Measurements from ENCODE around the gene KHDC3L. TPM values are rescaled to one million over a fixed set of nuclear protein-coding genes. Genes with fewer than 3 reads are reported as not detected.
A peak's percentile ranks its signal among the peaks of the same experiment; 100 is the strongest.

Gene KHDC3L
- total RNA-seq, 1 donor, result not detected

DNA sequence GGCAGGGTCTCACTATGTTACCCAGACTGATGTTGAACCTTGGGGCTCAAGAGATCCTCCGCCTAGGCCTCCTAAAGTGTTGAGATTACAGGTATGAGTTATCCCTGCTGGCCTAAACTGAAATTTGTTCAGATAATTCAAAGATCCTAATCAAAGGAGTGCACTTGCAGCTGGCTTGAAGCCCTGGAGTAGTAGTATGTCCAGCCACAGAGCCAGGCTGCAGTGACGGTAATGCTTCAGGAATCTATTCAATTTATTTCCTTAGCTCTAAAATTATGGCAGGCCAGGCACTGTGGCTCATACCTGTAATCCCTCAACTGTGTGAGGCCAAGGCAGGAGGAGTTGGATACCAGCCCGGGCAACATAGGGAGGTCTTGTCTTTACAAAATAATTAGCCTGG, 30.8 kb downstream of the KHDC3L start:
- Histone ChIP-seq H3K27me3 (ENCODE audit: insufficient read depth, low read length) (no peaks in the 10 kb centered on the region), H4K20me1 (ENCODE audit: insufficient read depth, low read length) (no peaks in the 10 kb centered on the region), H3K36me3 (ENCODE audit: insufficient read depth, low read length) (no peaks in the 10 kb centered on the region), H3K4me2 (ENCODE audit: insufficient read depth, low read length) (no peak overlapping the region), H3K79me2 (ENCODE audit: insufficient read depth, low read length) (no peaks in the 10 kb centered on the region), H3K9me3 (ENCODE audit: low read depth, low read length) (no peaks in the 10 kb centered on the region), H3K4me3 (ENCODE audit: insufficient read depth, low read length) (no peak overlapping the region), H3K27ac (ENCODE audit: low read depth, low read length) (no peak overlapping the region), H2AFZ (ENCODE audit: low read length) (no peak overlapping the region), H3K4me1 (ENCODE audit: insufficient read depth, low read length) (peaks cover 3% of the 10 kb centered on the region)
- DNase-seq (ENCODE audit: insufficient read length, low spot score, missing footprints), result peak; percentile 62
- TF ChIP-seq, protein P1, sequence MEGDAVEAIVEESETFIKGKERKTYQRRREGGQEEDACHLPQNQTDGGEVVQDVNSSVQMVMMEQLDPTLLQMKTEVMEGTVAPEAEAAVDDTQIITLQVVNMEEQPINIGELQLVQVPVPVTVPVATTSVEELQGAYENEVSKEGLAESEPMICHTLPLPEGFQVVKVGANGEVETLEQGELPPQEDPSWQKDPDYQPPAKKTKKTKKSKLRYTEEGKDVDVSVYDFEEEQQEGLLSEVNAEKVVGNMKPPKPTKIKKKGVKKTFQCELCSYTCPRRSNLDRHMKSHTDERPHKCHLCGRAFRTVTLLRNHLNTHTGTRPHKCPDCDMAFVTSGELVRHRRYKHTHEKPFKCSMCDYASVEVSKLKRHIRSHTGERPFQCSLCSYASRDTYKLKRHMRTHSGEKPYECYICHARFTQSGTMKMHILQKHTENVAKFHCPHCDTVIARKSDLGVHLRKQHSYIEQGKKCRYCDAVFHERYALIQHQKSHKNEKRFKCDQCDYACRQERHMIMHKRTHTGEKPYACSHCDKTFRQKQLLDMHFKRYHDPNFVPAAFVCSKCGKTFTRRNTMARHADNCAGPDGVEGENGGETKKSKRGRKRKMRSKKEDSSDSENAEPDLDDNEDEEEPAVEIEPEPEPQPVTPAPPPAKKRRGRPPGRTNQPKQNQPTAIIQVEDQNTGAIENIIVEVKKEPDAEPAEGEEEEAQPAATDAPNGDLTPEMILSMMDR (IDR thresholded peaks at IDR 0.05; ENCODE audit: extremely low read depth, low read depth, low read length), result no peak

DNA sequence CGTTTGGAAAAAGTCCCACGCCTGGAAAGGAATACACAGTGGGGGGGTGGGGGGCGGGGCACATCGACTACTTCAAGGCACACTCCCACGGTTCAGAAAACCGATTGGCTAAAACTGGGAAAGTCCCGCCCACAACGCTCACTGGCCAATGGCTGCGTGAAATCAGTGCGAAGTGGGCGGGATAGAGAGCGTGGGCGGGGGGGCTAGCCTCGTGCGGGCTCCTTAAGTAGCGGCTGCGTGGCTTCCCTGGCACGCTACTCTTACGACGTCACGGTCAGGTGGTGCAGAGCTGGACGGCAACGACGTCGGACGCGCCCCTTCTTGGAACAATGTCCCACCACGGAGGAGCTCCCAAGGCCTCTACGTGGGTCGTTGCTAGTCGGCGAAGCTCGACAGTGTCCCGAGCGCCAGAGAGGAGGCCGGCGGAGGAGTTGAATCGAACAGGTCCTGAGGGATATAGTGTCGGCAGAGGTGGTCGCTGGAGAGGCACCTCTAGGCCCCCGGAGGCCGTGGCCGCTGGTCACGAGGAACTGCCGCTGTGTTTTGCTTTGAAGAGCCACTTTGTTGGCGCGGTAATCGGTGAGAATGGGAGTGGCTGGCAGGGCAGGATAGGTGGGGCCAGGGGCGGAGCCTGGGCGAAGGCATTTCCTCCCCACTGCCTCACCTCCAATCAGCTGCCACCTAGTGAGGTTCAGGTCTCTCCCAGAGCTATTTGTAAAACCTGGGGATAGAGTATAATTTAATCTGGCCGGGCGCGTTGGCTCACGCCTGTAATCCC, 32.3 kb downstream of the KHDC3L start, which contains the start of gene DDX43:
TSS of gene DDX43 (plus strand) at position 252 of the 778 bp plus-strand sequence. CDS start at position 330, 78 bp downstream.
- H3K4me3 ChIP-seq (ENCODE audit: insufficient read depth, low read length), result peak within 1 kb of the TSS; percentile 54
- no peaks in the 10 kb centered on the region for H3K79me2 ChIP-seq (ENCODE audit: insufficient read depth, low read length)
- H3K27ac ChIP-seq (ENCODE audit: low read depth, low read length), result peak within 1 kb of the TSS; percentile 33
- no peak within 1 kb of the TSS for H2AFZ ChIP-seq (ENCODE audit: low read length)
- no peaks in the 10 kb centered on the region for H4K20me1 ChIP-seq (ENCODE audit: insufficient read depth, low read length)
- no peaks in the 10 kb centered on the region for H3K36me3 ChIP-seq (ENCODE audit: insufficient read depth, low read length)
- TF ChIP-seq, protein P1 (IDR thresholded peaks at IDR 0.05; ENCODE audit: extremely low read depth, low read depth, low read length), result no peak
- H3K4me1 ChIP-seq (ENCODE audit: insufficient read depth, low read length), result no peaks in the 10 kb centered on the region
- no peaks in the 10 kb centered on the region for H3K9me3 ChIP-seq (ENCODE audit: low read depth, low read length)
- DNase-seq (ENCODE audit: insufficient read length, low spot score, missing footprints), result peak; percentile 88
- no peak within 1 kb of the TSS for H3K4me2 ChIP-seq (ENCODE audit: insufficient read depth, low read length)
- no peaks in the 10 kb centered on the region for H3K27me3 ChIP-seq (ENCODE audit: insufficient read depth, low read length)

DNA sequence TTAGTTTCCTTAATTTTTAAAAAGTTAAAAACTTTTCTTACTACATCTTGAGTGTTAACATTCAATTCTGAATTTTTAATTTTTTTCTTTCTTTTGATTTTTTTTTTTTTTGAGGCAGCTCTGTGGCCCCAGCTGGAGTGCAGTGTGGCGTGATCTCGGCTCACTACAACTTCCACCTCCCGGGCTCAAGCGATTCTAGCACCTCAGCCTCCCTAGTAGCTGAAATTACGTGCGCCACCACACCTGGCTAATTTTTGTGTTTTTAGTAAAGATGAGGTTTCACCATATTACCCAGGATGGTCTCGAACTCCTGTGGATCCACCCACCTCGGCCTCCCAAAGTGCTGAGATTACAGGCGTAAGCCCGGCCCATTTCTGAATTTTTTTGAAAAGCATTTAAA, 33.4 kb downstream of the KHDC3L start:
- TF ChIP-seq, protein P1 (IDR thresholded peaks at IDR 0.05; ENCODE audit: extremely low read depth, low read depth, low read length), result no peak

DNA sequence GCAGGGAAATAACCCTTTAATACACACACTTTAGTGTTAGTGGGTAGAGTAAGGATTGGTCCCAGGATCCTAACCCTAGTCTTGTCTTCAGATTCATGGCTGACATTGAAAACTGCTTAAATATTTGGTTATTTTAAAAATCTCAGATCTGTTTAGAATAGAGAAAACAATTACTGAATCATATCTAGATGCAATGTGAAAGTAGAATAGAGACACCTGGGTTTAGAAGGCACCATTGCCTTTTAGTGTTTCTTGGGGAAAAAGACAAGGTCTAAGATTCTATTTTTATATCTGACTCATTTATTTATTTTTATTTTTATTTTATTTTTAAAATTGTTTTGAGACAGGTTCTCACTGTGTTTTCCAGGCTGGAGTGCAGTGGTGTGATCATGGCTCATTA, 38.2 kb downstream of the KHDC3L start:
- H4K20me1 ChIP-seq (ENCODE audit: insufficient read depth, low read length), result no peaks in the 10 kb centered on the region
- H2AFZ ChIP-seq (ENCODE audit: low read length), result no peak overlapping the region
- H3K4me3 ChIP-seq (ENCODE audit: insufficient read depth, low read length), result no peak overlapping the region
- H3K4me1 ChIP-seq (ENCODE audit: insufficient read depth, low read length), result no peaks in the 10 kb centered on the region
- H3K27me3 ChIP-seq (ENCODE audit: insufficient read depth, low read length), result no peaks in the 10 kb centered on the region
- no peaks in the 10 kb centered on the region for H3K36me3 ChIP-seq (ENCODE audit: insufficient read depth, low read length)
- H3K27ac ChIP-seq (ENCODE audit: low read depth, low read length), result no peak overlapping the region
- TF ChIP-seq, protein P1 (IDR thresholded peaks at IDR 0.05; ENCODE audit: extremely low read depth, low read depth, low read length), result no peak
- no peaks in the 10 kb centered on the region for H3K79me2 ChIP-seq (ENCODE audit: insufficient read depth, low read length)
- no peak for DNase-seq (ENCODE audit: insufficient read length, low spot score, missing footprints)
- H3K4me2 ChIP-seq (ENCODE audit: insufficient read depth, low read length), result no peak overlapping the region
- H3K9me3 ChIP-seq (ENCODE audit: low read depth, low read length), result no peaks in the 10 kb centered on the region

More for the DNA sequence above, 33.4 kb downstream of the KHDC3L start:
- Histone ChIP-seq H3K36me3 (ENCODE audit: insufficient read depth, low read length) (no peaks in the 10 kb centered on the region), H3K27ac (ENCODE audit: low read depth, low read length) (no peak overlapping the region), H3K4me1 (ENCODE audit: insufficient read depth, low read length) (no peaks in the 10 kb centered on the region), H3K4me2 (ENCODE audit: insufficient read depth, low read length) (no peak overlapping the region), H3K27me3 (ENCODE audit: insufficient read depth, low read length) (no peaks in the 10 kb centered on the region), H4K20me1 (ENCODE audit: insufficient read depth, low read length) (no peaks in the 10 kb centered on the region), H2AFZ (ENCODE audit: low read length) (no peak overlapping the region), H3K79me2 (ENCODE audit: insufficient read depth, low read length) (no peaks in the 10 kb centered on the region), H3K9me3 (ENCODE audit: low read depth, low read length) (no peaks in the 10 kb centered on the region), H3K4me3 (ENCODE audit: insufficient read depth, low read length) (no peak overlapping the region)
- DNase-seq (ENCODE audit: insufficient read length, low spot score, missing footprints), result no peak
